H9 (cell line): ENCODE results near the gene ROCK2. TPM values are rescaled to one million over a fixed set of nuclear protein-coding genes. Genes with fewer than 3 reads are reported as not detected.

Source experiments
- DNase-seq: peaks from one replicate; pipeline ENCODE4 v3.0.0-alpha.2; 2017
- H2AFZ ChIP-seq: one replicate; pipeline ENCODE4 v1.6.1; 2013; ENCODE audit warnings: mild to moderate bottlenecking, low read length, control low read depth, moderate library complexity
- H2AK5ac ChIP-seq: 2 replicates; pipeline ENCODE4 v1.6.1; 2013; ENCODE audit warnings: low read length, control low read depth, mixed read lengths; ENCODE audit not compliant: insufficient read length
- H2BK120ac ChIP-seq: one replicate; pipeline ENCODE4 v1.6.1; 2013; ENCODE audit warnings: low read depth, mild to moderate bottlenecking, low read length, control low read depth, inconsistent platforms; ENCODE audit not compliant: poor library complexity, severe bottlenecking
- H2BK12ac ChIP-seq: 2 replicates; pipeline ENCODE4 v1.6.1; 2013; ENCODE audit warnings: low read length, control low read depth, mixed read lengths, low read depth; ENCODE audit not compliant: insufficient read length
- H2BK15ac ChIP-seq: 2 replicates; pipeline ENCODE4 v1.6.1; 2013; ENCODE audit warnings: low read depth, low read length, control low read depth
- H2BK20ac ChIP-seq: one replicate; pipeline ENCODE4 v1.6.1; 2013; ENCODE audit warnings: low read depth, mild to moderate bottlenecking, low read length, control low read depth, inconsistent platforms; ENCODE audit not compliant: poor library complexity, severe bottlenecking
- H2BK5ac ChIP-seq: 2 replicates; pipeline ENCODE4 v1.6.1; 2013; ENCODE audit warnings: low read length, control low read depth, mixed read lengths; ENCODE audit not compliant: insufficient read length
- H3K14ac ChIP-seq: 2 replicates; pipeline ENCODE4 v1.6.1; 2013; ENCODE audit warnings: low read length, control low read depth; ENCODE audit not compliant: insufficient read depth
- H3K18ac ChIP-seq: 2 replicates; pipeline ENCODE4 v1.6.1; 2013; ENCODE audit warnings: low read depth, mild to moderate bottlenecking, mixed read lengths, low read length, control low read depth; ENCODE audit not compliant: insufficient read length
- H3K23ac ChIP-seq: 2 replicates; pipeline ENCODE4 v1.6.1; 2013; ENCODE audit warnings: low read length, control low read depth, mixed read lengths, low read depth; ENCODE audit not compliant: insufficient read length
- H3K23me2 ChIP-seq: 2 replicates; pipeline ENCODE4 v1.6.1; 2013; ENCODE audit warnings: low read depth, mild to moderate bottlenecking, mixed read lengths, low read length, control low read depth; ENCODE audit not compliant: insufficient read length, poor library complexity, severe bottlenecking
- H3K27ac ChIP-seq: 2 replicates; pipeline ENCODE4 v1.5.1; 2013; ENCODE audit warnings: low read length, control low read depth, mixed read lengths, low read depth; ENCODE audit not compliant: insufficient read length
- H3K27me3 ChIP-seq: 2 replicates; pipeline ENCODE4 v1.6.1; 2013; ENCODE audit warnings: low read length, control low read depth, inconsistent platforms; ENCODE audit not compliant: insufficient read depth
- H3K4ac ChIP-seq: 2 replicates; pipeline ENCODE4 v1.6.1; 2013; ENCODE audit warnings: low read depth, mild to moderate bottlenecking, control low read depth, inconsistent platforms, low read length, moderate library complexity
- H3K4me1 ChIP-seq: 2 replicates; pipeline ENCODE4 v1.6.1; 2013; ENCODE audit warnings: low read length, control low read depth, inconsistent platforms; ENCODE audit not compliant: insufficient read depth
- H3K4me2 ChIP-seq: 2 replicates; pipeline ENCODE4 v1.6.1; 2013; ENCODE audit warnings: low read length, control low read depth, mixed read lengths; ENCODE audit not compliant: insufficient read length, insufficient read depth
- H3K56ac ChIP-seq: 2 replicates; pipeline ENCODE4 v1.6.1; 2013; ENCODE audit warnings: low read depth, mild to moderate bottlenecking, mixed read lengths, low read length, control low read depth; ENCODE audit not compliant: insufficient read length
- H3K79me1 ChIP-seq: 2 replicates; pipeline ENCODE4 v1.6.1; 2013; ENCODE audit warnings: low read depth, mild to moderate bottlenecking, moderate library complexity, low read length, control low read depth, inconsistent platforms; ENCODE audit not compliant: insufficient read depth, poor library complexity, severe bottlenecking
- H3K79me2 ChIP-seq: 2 replicates; pipeline ENCODE4 v1.6.1; 2013; ENCODE audit warnings: low read length, control low read depth, inconsistent platforms; ENCODE audit not compliant: insufficient read depth
- H3K9ac ChIP-seq: 2 replicates; pipeline ENCODE4 v1.6.1; 2013; ENCODE audit warnings: low read length, control low read depth, mixed read lengths; ENCODE audit not compliant: insufficient read length; ENCODE audit errors: extremely low read depth
- H3K9me3 ChIP-seq: one replicate; pipeline ENCODE4 v1.6.1; 2013; ENCODE audit warnings: low read depth, low read length, inconsistent platforms; ENCODE audit not compliant: control insufficient read depth
- H3T11ph ChIP-seq: one replicate; pipeline ENCODE4 v1.6.1; 2013; ENCODE audit warnings: mild to moderate bottlenecking, low read length, control low read depth, inconsistent platforms
- H4K20me1 ChIP-seq: one replicate; pipeline ENCODE4 v1.6.1; 2013; ENCODE audit not compliant: control insufficient read depth, insufficient read length, insufficient read depth
- H4K5ac ChIP-seq: 2 replicates; pipeline ENCODE4 v1.6.1; 2013; ENCODE audit warnings: low read depth, mild to moderate bottlenecking, mixed read lengths, low read length, control low read depth; ENCODE audit not compliant: insufficient read length
- H4K8ac ChIP-seq: replicated peaks from 2 replicates; pipeline ENCODE4 v1.6.1; 2013; ENCODE audit warnings: low read length, control low read depth, mixed read lengths, low read depth; ENCODE audit not compliant: insufficient read length
- H4K91ac ChIP-seq: 2 replicates; pipeline ENCODE4 v1.6.1; 2013; ENCODE audit warnings: low read depth, mild to moderate bottlenecking, moderate library complexity, mixed read lengths, low read length, control low read depth; ENCODE audit not compliant: insufficient read length
- H3K27ac Mint-ChIP-seq, 3 experiments: 2 replicates in 2 of 3; 3 replicates in 1 of 3; pipeline ENCODE4 v1.8.0; 2020 to 2021; ENCODE audit warnings: mixed read lengths in 3 of 3, mild to moderate bottlenecking in 1 of 3, moderate library complexity in 1 of 3
- H3K27me3 Mint-ChIP-seq: 2 replicates; pipeline ENCODE4 v1.8.0; 2021; ENCODE audit warnings: low read depth, mild to moderate bottlenecking, moderate library complexity, mixed read lengths
- H3K36me3 Mint-ChIP-seq, 3 experiments: 2 replicates in 2 of 3; 3 replicates in 1 of 3; pipeline ENCODE4 v1.8.0; 2020 to 2021; ENCODE audit warnings: low read depth in 3 of 3, mixed read lengths in 3 of 3; ENCODE audit not compliant: insufficient read depth in 1 of 3
- H3K4me1 Mint-ChIP-seq, 2 experiments: 2 replicates each; pipeline ENCODE4 v1.8.0; 2020; ENCODE audit warnings: mixed read lengths in 2 of 2
- H3K4me3 Mint-ChIP-seq, 2 experiments: 2 replicates in 1 of 2; 3 replicates in 1 of 2; pipeline ENCODE4 v1.8.0; 2020 to 2021; ENCODE audit warnings: mild to moderate bottlenecking in 2 of 2, mixed read lengths in 2 of 2, moderate library complexity in 1 of 2
- H3K9me3 Mint-ChIP-seq, 2 experiments: 2 replicates in 1 of 2; 3 replicates in 1 of 2; pipeline ENCODE4 v1.8.0; 2020; ENCODE audit warnings: mild to moderate bottlenecking in 2 of 2, mixed read lengths in 2 of 2, moderate library complexity in 1 of 2
- WGBS: extraction: QIAGEN DNeasy Blood & Tissue Kit; methylation state at CpG from one replicate; pipeline ENCODE4 v1.1.7; 2013; ENCODE audit warnings: missing lambda C conversion rate, low lambda C conversion rate, mixed read lengths; ENCODE audit not compliant: insufficient read length; ENCODE audit errors: extremely low coverage; 5-methylcytosine and 5-hydroxymethylcytosine counted together
- total RNA-seq: library from RNA; stranded (reverse); gene quantifications from 2 replicates; pipeline ENCODE4 v1.2.1, GENCODE V29; 2021
- TF ChIP-seq, protein P1 (sequence below): fragments of 200-600 bp; sonication (generic); conservative IDR thresholded peaks from 3 replicates; pipeline ENCODE4 v1.8.0; 2021; ENCODE audit warnings: antibody characterized with exemption, mild to moderate bottlenecking

Gene ROCK2
- total RNA-seq, 1 experiment from 2014 or later, result 33.2 TPM

DNA sequence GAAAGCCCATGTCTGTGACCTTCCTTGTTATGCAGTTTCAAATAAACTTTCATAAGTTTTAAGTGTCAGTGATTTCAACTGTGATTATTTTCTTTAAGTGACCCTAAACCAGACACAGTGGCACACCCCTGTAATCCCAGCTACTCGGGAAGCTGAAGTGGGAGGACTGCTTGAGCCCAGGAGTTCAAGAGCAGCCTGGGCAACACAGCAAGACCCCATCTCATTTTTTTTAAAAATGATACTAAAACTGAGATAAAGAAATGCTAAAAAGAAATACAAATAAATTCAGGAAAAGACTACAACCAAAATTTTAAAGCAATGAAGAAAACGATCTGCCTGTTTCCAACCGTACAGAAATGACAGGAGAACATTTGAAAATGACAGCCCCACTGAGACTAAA, 54.2 kb downstream of the ROCK2 start:
- no peaks in the 10 kb centered on the region for H3K27me3 ChIP-seq
- no peak overlapping the region for H3K4ac ChIP-seq
- H3K23ac ChIP-seq, result no peak overlapping the region
- H3K14ac ChIP-seq, result no peak overlapping the region
- no peak overlapping the region for H3K27ac Mint-ChIP-seq
- no peak overlapping the region for H3K4me3 Mint-ChIP-seq
- no peak overlapping the region for H3K27ac ChIP-seq
- no peak overlapping the region for H2BK12ac ChIP-seq
- TF ChIP-seq, protein P1, sequence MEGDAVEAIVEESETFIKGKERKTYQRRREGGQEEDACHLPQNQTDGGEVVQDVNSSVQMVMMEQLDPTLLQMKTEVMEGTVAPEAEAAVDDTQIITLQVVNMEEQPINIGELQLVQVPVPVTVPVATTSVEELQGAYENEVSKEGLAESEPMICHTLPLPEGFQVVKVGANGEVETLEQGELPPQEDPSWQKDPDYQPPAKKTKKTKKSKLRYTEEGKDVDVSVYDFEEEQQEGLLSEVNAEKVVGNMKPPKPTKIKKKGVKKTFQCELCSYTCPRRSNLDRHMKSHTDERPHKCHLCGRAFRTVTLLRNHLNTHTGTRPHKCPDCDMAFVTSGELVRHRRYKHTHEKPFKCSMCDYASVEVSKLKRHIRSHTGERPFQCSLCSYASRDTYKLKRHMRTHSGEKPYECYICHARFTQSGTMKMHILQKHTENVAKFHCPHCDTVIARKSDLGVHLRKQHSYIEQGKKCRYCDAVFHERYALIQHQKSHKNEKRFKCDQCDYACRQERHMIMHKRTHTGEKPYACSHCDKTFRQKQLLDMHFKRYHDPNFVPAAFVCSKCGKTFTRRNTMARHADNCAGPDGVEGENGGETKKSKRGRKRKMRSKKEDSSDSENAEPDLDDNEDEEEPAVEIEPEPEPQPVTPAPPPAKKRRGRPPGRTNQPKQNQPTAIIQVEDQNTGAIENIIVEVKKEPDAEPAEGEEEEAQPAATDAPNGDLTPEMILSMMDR, result no peak
- no peaks in the 10 kb centered on the region for H4K20me1 ChIP-seq
- peaks cover 17 to 27% of the 10 kb centered on the region in 2 experiments for H3K4me1 Mint-ChIP-seq
- H3K23me2 ChIP-seq, result no peaks in the 10 kb centered on the region
- no peak overlapping the region for H2BK20ac ChIP-seq
- no peak overlapping the region for H2BK120ac ChIP-seq
- peaks cover 6% of the 10 kb centered on the region; the same call in 1 of the 2 replicates for H3K4me1 ChIP-seq
- no CpG with 5 or more reads among the region's 3 CpGs for WGBS
- no peak overlapping the region for H2AFZ ChIP-seq
- H3K27me3 Mint-ChIP-seq, result no peaks in the 10 kb centered on the region
- no peak overlapping the region for H4K5ac ChIP-seq
- peaks cover 8 to 13% (median 10%) of the 10 kb centered on the region in 3 experiments for H3K36me3 Mint-ChIP-seq
- peaks cover 11% of the 10 kb centered on the region for H3K79me1 ChIP-seq
- no peak for DNase-seq
- H3K9ac ChIP-seq, result no peak overlapping the region
- H2AK5ac ChIP-seq, result no peak overlapping the region
- no peak overlapping the region for H4K91ac ChIP-seq
- no peaks in the 10 kb centered on the region for H3K9me3 Mint-ChIP-seq
- no peak overlapping the region for H3K56ac ChIP-seq
- H3T11ph ChIP-seq, result no peak overlapping the region
- H3K18ac ChIP-seq, result no peak overlapping the region
- no peak overlapping the region for H2BK15ac ChIP-seq
- no peak overlapping the region for H3K4me2 ChIP-seq
- H4K8ac ChIP-seq, result no peak overlapping the region
- H2BK5ac ChIP-seq, result no peak overlapping the region
- H3K9me3 ChIP-seq, result no peaks in the 10 kb centered on the region
- peaks cover 3% of the 10 kb centered on the region; the same call in 1 of the 2 replicates for H3K79me2 ChIP-seq
